Adrenal gland (tissue), 5 donors: ENCODE results near the gene APOA1.

Experiments
- POLR2A ChIP-seq, 2 donors: fragments of 450-650 bp; IDR thresholded peaks; one replicate each; pipeline ENCODE4 v1.6.1; 2017; ENCODE audit warnings: antibody characterized with exemption in 2 of 2, mild to moderate bottlenecking in 2 of 2, moderate library complexity in 1 of 2
- TF ChIP-seq, protein P1 (sequence below), 6 experiments: fragments of 450-650 bp in 4 of 6; fragments of 200-600 bp in 2 of 6; sonication (generic) in 1 of 6; IDR thresholded peaks; 1 replicate in 5 of 6; 2 replicates in 1 of 6; pipeline versions ENCODE4 v1.5.1 to v1.8.0; 2016 to 2021; ENCODE audit warnings: antibody characterized with exemption in 6 of 6, mild to moderate bottlenecking in 2 of 6, moderate library complexity in 1 of 6
- donor health status: DM: no; HTN: no; CAD: no.

DNA sequence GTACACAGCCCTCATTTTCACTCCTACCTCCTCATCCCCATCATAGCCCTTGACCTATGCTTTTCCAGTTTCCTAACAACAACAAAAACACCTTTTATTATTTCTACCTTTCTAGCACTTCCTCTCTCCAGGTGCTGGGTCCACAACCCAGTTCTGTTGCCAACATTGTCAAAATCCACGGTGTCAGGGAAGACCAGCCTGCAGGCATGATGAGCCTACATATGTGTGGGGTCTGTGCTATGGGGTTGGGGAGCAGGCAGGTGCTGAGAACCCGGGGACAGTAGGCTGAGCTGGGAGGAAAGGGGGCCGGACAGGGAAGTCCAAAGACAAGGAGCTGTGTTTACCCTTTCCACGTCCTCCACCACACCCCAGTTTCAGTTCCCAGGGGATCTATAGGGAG, 48.9 kb downstream of the APOA1 start:
- TF ChIP-seq, protein P1, sequence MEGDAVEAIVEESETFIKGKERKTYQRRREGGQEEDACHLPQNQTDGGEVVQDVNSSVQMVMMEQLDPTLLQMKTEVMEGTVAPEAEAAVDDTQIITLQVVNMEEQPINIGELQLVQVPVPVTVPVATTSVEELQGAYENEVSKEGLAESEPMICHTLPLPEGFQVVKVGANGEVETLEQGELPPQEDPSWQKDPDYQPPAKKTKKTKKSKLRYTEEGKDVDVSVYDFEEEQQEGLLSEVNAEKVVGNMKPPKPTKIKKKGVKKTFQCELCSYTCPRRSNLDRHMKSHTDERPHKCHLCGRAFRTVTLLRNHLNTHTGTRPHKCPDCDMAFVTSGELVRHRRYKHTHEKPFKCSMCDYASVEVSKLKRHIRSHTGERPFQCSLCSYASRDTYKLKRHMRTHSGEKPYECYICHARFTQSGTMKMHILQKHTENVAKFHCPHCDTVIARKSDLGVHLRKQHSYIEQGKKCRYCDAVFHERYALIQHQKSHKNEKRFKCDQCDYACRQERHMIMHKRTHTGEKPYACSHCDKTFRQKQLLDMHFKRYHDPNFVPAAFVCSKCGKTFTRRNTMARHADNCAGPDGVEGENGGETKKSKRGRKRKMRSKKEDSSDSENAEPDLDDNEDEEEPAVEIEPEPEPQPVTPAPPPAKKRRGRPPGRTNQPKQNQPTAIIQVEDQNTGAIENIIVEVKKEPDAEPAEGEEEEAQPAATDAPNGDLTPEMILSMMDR (IDR thresholded peaks at IDR 0.05) = no peak
- TF ChIP-seq POLR2A (IDR thresholded peaks at IDR 0.05) = no peak
